ENCODE results near the gene SPINK8.
"Not testable (repeated sequence)": the region's sequence is repeated elsewhere in the genome, so short reads cannot be mapped to it uniquely, and the experiment has no call there.

Gene SPINK8

GRCh38 chr3:48276911-48277641 is 56.4 kb downstream of the SPINK8 start:
- DNase-seq, result no peak

GRCh38 chr3:48275287-48276027 is 58.0 kb downstream of the SPINK8 start:
- no peak for DNase-seq

GRCh38 chr3:48274452-48274851 is 59.0 kb downstream of the SPINK8 start:
- no peak for DNase-seq

- peak in 3 of 4 experiments; percentile 8 to 16 (median 9) for DNase-seq
These were observed 59.8 kb downstream of the SPINK8 start for GRCh38 chr3:48273594-48274211.

GRCh38 chr3:48271763-48272498 is 61.5 kb downstream of the SPINK8 start:
- no peak for DNase-seq

GRCh38 chr3:48271223-48271622 is 62.2 kb downstream of the SPINK8 start:
- DNase-seq, result not testable (repeated sequence)

GRCh38 chr3:48270306-48270705 is 63.2 kb downstream of the SPINK8 start:
- DNase-seq, result no peak

- DNase-seq, result no peak
These were observed 63.9 kb downstream of the SPINK8 start for GRCh38 chr3:48269592-48269991.

GRCh38 chr3:48268936-48269561 is 64.4 kb downstream of the SPINK8 start:
- no peak for DNase-seq

GRCh38 chr3:48268381-48268935 is 65.0 kb downstream of the SPINK8 start:
- peak; percentile 39 to 63 (median 54) for DNase-seq

GRCh38 chr3:48267782-48268181 is 65.7 kb downstream of the SPINK8 start:
- DNase-seq, result no peak

GRCh38 chr3:48258530-48258929 is 74.9 kb downstream of the SPINK8 start:
- no peak for DNase-seq

Measured in activated CD4-positive, CD25-positive, alpha-beta regulatory T cell (primary cell).